DMS53 (cell line): ENCODE results near the gene MAN1C1.
"Not testable (repeated sequence)": the region's sequence is repeated elsewhere in the genome, so short reads cannot be mapped to it uniquely, and the experiment has no call there.

Experiments
- DNase-seq: peaks from one replicate; lab custom pipeline; 2025; lab: John Stamatoyannopoulos, UW

MAN1C1 gene

DNA sequence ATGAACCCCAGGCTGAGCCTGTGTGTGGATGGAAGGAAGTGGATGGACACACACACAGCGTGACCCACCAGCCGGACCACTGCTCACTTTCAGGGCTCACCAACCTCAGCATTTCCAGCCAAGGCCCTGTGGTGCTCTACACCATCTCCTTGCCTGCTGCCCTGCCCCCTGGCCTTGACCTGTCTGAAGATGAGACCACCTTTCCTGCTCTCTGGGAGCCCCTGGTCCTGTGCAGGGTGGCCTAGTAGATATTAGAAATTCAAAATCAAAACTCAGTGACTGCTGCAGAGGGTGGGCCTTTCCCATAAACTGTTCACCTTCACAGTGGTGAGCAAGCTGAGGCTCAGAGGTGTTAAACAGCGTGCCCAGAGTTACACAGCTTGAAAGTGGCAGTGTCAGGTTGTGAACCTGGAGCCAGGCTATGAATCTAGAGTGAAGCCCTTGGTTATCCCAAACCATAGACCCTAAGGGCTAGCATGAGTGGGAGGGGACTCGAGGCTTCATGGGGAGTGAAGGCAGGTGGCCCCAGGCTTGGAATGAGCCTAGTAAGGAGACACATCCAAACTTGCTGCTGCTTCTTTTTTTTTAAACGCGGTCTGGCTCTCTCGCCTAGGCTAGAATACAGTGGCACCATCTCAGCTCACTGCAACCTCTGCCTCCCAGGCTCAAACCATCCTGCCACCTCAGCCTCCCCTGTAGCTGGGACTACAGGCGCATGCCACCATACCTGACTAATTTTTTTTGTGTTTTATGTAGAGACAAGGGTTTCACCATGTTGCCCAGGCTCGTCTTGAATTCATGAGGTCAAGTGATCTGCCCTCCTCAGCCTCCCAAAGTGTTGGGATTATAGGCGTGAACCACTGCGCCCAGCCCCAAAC, 41.5 kb downstream of the MAN1C1 start:
- no peak for DNase-seq

DNA sequence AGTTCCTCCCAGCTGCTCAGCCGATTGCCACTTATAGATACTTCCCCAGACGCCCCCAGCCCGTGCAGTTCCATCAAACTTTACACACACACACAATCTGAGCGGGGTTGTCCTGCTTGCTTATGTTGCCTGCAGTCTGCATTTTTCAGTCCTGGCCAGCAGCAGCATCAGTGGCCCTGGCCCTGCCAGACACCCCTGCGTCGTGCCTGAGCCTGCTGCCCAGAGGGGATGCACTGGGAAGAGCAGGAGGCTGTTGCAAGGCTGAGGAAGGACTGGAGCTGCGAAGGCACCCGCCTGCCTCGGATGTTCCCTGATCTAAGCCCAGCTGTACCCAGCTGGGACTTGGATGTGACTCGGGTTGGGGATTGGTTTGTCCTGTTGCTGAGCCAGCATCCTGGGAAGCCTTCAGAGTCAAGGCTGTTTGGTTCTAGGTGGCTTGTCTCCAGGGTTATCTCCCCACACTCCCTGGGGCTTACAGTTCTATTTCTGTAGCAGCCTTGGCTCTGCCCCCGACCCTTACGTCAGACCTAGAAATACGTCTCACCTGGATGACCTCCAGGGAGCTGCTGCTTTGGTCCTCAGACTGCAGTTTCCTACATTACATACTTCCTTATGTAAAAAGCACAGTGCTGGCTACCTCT, 42.3 kb downstream of the MAN1C1 start:
- DNase-seq = no peak

GRCh38 chr1:25661043-25661815, 44.6 kb downstream of the MAN1C1 start:
- no peak for DNase-seq

DNA sequence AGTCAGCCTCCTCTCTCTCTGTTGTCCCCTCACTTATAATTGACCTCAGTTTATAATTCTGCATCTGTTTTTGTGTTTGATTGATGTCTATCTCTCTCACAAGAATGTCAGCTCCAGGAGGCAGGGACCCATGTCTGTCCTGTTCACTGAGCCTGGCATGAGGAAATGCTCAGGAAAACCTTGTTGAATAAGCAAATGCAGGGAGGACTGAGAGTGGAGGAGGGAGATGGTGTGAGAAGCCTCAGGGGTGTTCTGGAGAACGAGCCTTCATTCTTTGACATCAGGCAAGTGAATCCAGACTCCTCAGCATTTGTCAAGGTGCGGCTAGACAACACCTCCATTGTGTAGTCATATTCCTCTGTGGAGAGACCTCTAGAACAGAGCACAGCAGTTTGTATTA, 45.5 kb downstream of the MAN1C1 start:
- DNase-seq = no peak

GRCh38 chr1:25662959-25663358, 46.4 kb downstream of the MAN1C1 start:
- not testable (repeated sequence) for DNase-seq

- DNase-seq = no peak
These were observed 48.0 kb downstream of the MAN1C1 start for GRCh38 chr1:25664357-25665199.

DNA sequence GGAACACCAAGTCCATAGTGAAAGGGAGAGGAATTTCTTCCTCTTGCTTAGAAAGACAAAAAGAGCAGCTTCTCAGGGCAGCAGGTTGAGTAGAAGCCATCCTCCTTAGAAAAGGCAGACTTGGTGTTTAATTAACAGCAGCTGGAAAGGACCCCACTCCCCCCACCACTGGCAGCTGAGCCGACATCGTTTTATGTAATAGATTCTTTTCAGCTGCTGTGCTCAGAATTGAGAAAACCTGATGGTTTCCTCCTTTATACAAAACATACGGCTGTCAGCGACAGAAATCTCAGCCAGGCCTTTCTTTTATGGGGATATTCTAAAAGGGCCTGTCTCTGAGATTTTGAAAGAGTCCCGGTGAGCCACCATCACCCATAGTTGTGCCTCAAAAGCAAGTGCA, 49.9 kb downstream of the MAN1C1 start:
- no peak for DNase-seq

DNA sequence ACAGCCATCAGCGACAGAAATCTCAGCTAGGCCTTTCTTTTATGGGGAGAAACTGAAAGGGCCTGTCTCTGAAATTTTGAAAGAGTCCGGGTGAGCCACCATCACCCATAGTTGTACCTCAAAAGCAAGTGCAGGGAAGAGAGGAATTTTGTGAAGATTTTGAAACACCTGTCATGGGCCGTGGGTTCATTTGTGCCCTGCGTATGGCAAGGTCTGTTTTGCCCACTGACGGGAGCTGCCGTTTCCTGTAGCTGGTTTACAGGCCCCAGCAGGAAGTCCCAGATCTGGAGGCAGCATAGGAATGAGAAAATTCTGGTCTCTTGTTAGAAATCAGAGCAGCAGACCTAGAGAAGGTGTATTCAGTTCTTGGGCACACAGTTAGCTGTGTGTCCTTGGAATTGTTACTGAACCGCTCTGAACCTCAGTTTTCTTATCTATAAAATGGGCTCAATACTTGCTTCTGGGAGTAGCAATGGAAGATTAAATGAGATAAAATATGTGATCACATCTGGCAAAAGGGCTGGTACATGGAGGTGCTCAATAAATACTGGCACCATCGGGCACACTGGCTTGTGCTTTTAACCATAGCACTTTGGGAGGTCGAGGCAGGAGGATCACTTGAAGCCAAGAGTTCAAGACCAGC, 52.5 kb downstream of the MAN1C1 start:
- DNase-seq = no peak

DNA sequence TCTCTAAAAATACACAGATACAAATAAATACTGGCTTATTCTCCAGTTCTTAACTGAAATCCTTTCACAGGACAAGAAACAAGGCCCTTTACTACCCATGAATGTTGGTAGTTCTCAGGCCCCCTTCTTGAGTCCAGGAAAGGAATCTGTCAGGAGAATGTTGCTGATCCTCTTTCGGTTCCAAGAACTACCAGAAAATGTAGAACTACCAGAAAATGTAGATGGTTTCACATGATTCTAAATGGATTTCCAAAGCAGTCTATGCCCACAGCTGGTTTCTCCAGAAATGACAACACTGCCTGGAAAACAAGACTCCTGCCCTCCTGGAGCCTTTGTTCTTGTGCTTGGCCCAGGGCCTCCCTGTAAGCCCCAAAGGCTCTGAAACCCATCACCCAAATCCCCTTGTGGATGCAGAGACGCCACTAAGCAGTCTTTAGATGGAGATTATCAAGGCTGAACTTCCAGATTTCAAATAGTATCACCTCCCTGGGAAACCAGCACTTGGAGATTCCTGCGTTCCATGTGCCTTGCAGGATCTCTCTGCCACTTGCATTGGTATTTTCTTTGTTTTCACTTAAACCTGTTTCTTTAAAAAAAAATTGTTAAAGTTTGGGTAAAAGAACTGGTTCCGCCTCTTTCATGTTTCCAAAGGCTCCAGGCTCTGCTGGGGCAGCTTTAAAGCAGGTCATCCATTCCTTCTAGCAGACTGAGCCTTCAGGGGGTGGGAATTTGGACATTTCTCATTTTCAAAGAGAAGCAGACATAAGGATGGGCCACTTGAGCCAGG, 53.4 kb downstream of the MAN1C1 start:
- no peak for DNase-seq

GRCh38 chr1:25671929-25672328, 55.3 kb downstream of the MAN1C1 start:
- no peak for DNase-seq

DNA sequence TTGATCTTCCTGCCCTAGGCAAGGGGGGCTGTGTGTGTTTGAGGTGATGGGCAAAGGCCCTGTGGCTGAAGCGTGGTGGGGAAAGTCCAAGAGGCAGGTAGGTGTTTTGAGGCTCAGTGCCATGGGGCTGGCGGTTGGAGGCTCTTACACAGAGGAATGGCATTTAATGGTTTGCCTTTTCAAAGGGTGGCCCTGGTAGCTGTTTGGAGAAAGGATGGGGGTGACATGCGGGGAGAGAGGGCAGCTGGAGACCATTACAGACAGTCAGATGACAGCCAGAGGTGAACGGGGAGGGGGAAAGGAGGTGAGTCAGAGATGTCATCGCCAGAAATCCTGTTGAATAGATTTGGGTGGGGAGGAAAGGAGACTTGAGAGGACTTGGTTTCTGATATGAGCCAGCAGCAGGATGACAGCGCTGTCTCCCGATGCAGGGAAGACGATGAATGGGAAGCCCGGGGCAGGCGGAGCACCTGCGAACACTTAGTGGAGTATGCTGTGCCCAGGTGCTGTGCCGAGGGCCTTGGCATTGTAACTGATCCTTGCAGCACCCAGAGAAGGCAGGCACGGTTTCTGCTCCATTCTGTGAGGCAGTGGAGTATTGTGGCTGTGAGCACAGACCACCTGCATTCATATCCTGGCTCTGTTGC, 56.3 kb downstream of the MAN1C1 start:
- DNase-seq = no peak

GRCh38 chr1:25673456-25673855, 56.9 kb downstream of the MAN1C1 start:
- no peak for DNase-seq

DNA sequence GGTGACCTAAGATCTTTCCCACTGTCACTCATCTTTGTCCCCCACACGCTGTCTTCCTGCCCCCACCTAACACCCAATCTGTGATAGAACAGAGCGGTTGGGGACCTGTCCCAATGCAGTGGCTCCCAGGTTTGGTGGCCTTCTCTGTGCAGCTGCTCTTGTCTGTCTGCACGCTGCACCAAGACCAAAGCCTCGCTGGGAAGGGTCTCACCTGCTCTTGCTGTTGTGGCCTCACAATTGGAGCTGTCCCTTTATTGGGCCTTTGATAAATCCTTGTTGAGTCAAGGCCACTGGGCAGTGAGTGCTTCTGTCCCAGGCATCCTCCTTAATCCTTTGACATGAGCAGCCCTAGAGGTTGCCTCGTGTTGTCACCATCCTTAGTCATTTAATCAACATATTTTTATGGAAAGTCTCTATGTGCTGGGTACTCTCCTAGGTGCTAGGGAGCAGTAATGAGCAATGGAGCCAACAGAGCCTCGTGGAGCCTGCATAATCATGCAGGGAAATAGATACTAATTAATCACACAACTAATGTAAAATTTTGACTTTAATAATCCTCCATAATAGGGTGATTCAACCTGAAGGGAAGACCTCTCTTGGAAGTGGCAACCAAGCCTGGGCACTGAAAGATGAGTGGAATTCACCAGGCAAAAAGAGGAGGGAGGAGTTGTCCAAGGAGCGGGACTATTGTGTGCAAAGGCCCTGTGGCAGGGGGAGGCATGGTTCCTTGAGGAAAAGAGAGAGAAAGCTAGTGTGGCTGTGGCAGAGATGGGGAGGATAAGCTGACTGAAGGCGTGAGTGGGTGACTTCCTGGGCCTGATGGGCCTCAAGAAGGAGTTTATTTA, 57.6 kb downstream of the MAN1C1 start:
- no peak for DNase-seq

DNA sequence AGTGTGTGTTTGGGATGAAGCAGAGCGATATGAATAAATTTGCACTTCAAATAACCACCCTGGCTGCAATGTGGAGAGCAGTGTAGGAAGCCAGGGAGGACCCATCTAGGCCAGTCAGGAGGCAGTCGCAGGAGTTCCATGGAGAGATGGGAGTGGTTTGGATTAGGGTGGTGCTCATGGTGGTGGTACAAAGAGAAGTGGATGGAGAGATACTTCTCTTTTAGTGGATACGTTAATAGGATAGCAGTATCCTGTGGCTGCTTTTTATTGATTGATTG, 58.2 kb downstream of the MAN1C1 start:
- DNase-seq = no peak

GRCh38 chr1:25675729-25676476, 59.3 kb downstream of the MAN1C1 start:
- DNase-seq = no peak

- peak; percentile 16 for DNase-seq
These were observed 59.9 kb downstream of the MAN1C1 start for GRCh38 chr1:25676488-25676887.

GRCh38 chr1:25677193-25677773, 60.7 kb downstream of the MAN1C1 start:
- DNase-seq = no peak

- no peak for DNase-seq
These were observed 62.6 kb downstream of the MAN1C1 start for GRCh38 chr1:25679171-25679570.
